ACHN (cell line): ENCODE measurements around the gene UFC1.

Experiments
- DNase-seq: peaks from one replicate; pipeline ENCODE4 v3.0.0-alpha.2; 2015
- in situ Hi-C: cut with HindIII; loops from 2 replicates; pipeline ENCODE4 v1.10.0; 2017; ENCODE audit warnings: low sequenced_read_pairs, low pct_ligation_motif_present, low pct_unique_long_range_greater_than_20kb

UFC1 gene

DNA sequence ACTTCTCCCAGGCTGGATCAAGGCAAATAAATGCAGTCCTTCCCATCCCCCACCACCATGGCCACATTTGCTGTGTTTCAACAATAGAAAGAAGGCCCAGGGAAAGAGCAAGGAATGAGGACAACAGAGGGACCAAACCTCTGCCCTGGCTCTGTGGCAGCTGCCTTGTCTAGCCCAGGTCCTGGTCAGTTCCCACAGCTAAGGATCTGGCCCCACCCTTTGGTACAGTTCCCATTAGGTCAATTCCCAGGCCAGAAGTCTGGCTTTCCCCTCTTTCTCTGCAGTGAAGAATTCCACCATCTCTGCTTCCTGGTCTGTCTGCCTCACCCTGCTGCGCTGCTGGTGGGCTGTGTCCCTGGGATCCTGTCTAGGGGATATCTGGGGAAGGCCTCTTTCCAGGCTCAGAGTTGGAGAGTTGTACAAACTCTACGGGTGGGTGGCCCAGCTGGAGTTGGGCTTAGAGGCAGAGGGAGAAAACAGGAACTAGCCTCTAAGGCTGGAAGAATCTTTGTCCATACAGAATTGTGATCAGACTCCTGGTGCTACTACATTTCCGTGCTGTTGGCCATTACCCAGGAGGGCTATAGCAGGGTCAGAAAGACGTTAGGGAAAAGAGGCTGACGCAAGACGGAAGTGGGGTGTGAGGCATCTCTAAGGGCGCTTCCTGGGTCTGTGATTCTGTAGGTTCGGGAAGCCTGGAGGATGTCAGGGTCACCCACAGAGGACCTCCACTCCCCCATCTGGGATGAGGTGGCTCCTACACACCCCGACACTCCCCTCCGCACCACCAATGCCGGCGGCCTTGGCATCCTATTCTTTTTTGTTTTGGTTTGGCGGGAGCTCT lies 47.4 kb downstream of the UFC1 start:
- DNase-seq, result no peak
- in situ Hi-C loops, result loop anchor here (25.0 kb wide), 1 partner anchor 111 kb away; the partner anchor contains the start of genes MPZ and SDHC

DNA sequence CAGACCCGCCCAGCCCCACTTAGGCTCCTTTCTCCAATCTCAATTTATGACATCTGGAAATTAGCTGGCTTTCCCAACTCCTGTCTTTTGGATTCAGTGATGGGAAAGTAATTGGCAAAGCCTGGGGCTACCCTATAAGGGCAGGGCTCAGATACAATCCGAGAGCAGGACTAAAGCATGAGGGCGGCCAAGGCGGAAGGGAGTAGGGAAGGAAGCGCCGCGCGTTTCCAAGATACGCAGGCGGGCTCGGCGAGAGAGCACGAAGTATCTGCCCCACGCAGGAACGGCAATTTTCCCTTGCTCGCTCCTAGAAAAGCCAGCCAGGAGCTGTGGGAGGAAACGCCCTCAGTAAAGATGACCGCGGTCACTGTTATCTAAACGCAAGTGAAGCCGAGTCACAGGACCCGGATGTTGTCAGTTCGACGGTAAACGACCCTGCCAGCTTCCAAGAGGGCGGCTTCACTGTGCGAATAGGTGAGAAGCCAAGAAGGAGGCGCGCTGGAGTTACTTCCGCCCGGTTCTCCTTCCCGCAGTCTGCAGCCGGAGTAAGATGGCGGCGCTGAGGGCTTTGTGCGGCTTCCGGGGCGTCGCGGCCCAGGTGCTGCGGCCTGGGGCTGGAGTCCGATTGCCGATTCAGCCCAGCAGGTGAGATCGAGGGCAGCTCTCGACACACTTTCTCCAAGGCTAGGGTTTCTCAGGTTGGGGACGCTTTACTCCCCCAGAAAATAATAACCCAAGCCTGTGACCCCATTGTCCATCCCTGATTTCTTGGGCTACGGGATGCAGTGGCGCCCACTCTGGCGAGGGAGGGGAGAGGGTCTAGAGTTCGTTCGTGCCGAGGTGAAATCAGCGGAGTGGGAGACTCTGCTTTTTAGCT lies 48.3 kb downstream of the UFC1 start, which contains the start of gene NDUFS2:
NDUFS2 (plus strand) TSS at position 532 of the 877 bp plus-strand sequence; CDS start at position 551, 19 bp downstream.
- peak; percentile 99 for DNase-seq
- in situ Hi-C loops, result loop anchor here (25.0 kb wide), 1 partner anchor 110 kb away; the partner anchor contains the start of genes MPZ and SDHC

DNA sequence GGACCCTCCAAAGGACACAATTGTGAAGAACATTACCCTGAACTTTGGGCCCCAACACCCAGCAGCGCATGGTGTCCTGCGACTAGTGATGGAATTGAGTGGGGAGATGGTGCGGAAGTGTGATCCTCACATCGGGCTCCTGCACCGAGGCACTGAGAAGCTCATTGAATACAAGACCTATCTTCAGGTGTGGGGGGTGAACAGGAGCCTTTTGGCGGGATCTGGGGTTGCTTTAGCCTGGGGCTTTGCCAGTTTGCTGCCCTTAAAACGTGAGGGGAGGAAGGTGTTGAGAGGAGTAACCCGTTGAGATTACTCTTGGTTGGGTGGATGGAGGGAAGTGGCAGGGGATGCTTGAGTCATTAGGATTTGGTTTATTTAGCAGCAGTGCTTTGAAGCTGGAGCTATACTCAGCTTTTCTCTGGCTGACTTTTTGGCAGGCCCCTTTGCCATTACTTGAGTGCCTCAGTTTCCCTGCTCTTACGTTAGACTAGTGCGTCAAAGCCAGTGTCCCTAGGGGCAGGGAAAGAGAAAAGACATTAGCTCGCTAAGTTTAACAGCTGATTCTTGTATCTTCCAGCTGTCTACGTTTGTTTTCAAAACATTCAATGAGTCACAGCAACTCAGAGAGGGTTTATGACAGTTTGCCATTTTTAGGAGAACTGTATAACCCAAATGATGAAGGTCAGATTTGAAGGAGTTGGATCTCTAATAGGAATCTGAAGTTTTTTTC lies 52.8 kb downstream of the UFC1 start:
- in situ Hi-C loops, result loop anchor here (25.0 kb wide), 1 partner anchor 106 kb away; the partner anchor contains the start of genes MPZ and SDHC
- no peak for DNase-seq

DNA sequence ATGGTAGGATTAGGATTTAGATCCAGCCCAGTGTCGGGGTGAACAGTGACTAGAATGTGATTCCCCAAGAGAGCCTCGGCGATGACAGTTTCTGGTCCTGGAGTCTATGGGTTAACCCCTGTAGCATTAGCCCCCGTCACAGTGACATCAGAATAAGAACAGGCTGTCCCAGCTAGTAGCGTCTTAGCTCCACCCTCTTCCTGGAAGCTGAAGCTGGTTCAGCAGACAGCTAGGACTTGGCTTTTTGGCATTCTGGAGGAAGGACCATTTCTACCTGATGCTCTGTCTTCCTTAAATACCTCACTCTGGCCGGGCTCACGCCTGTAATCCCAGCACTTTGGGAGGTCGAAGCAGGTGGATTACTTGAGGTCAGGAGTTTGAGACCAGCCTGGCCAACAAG lies 53.4 kb downstream of the UFC1 start:
- in situ Hi-C loops, result loop anchor here (25.0 kb wide), 1 partner anchor 105 kb away; the partner anchor contains the start of genes MPZ and SDHC
- no peak for DNase-seq
